HCT116 (cell line): Measurements from ENCODE around the gene FGF22.

Experiments used
- CBX3 ChIP-seq: IDR thresholded peaks from 2 replicates; pipeline ENCODE4 v1.6.1; 2012; ENCODE audit warnings: low read depth
- CTCF ChIP-seq, 3 experiments: fragments of 200-600 bp in 1 of 3; sonication (generic) in 1 of 3; IDR thresholded peaks in 2 of 3; conservative IDR thresholded peaks in 1 of 3; 2 replicates each; pipeline ENCODE4 v1.5.1; 2012 to 2017; ENCODE audit warnings: low read depth in 2 of 3, low read length in 2 of 3, antibody characterized with exemption in 1 of 3, borderline replicate concordance in 1 of 3, control low read depth in 1 of 3, mild to moderate bottlenecking in 1 of 3, mixed read lengths in 1 of 3, mixed run types in 1 of 3, moderate library complexity in 1 of 3; ENCODE audit not compliant: insufficient read depth in 1 of 3
- ELF1 ChIP-seq: IDR thresholded peaks from 2 replicates; pipeline ENCODE4 v1.6.1; 2012; ENCODE audit warnings: low read depth, borderline replicate concordance
- EZH2phosphoT487 ChIP-seq: fragments of 200-600 bp; IDR thresholded peaks from 2 replicates; pipeline ENCODE4 v1.6.1; 2018; ENCODE audit warnings: antibody characterized with exemption, borderline replicate concordance
- POLR2A ChIP-seq: IDR thresholded peaks from 2 replicates; pipeline ENCODE4 v1.7.0; 2011; ENCODE audit warnings: borderline replicate concordance; ENCODE audit not compliant: insufficient read depth, insufficient read length; ENCODE audit errors: extremely low read depth
- REST ChIP-seq: IDR thresholded peaks from 2 replicates; pipeline ENCODE4 v1.6.1; 2012; ENCODE audit warnings: low read depth
- SRF ChIP-seq: IDR thresholded peaks from 2 replicates; pipeline ENCODE4 v1.6.1; 2012; ENCODE audit warnings: low read depth
- YY1 ChIP-seq: IDR thresholded peaks from 2 replicates; pipeline ENCODE4 v1.6.1; 2011; ENCODE audit warnings: low read length, low read depth, moderate library complexity, mild to moderate bottlenecking; ENCODE audit not compliant: insufficient replicate concordance; ENCODE audit errors: extremely low read depth

- no peak for TF ChIP-seq CBX3
- no peak for TF ChIP-seq CTCF (IDR thresholded peaks at IDR 0.05 in 2 of 3, conservative IDR thresholded peaks at IDR 0.05 in 1 of 3; ENCODE audit: borderline replicate concordance in 1 of 3, insufficient read depth in 1 of 3, low read depth in 2 of 3, low read length in 2 of 3)
- no peak for TF ChIP-seq REST
- TF ChIP-seq EZH2phosphoT487, result no peak
- no peak for TF ChIP-seq YY1
- TF ChIP-seq ELF1, result no peak
- TF ChIP-seq POLR2A, result peak; percentile 46
- TF ChIP-seq SRF, result no peak
Observed at GRCh38 chr19:632579-633067, 7.1 kb upstream of the FGF22 start.
